SK-N-SH treated with all-trans-retinoic acid at 6 μM for 48 hours (cell line): Measurements from ENCODE around the gene ZBTB32.

Experiments used
- ARNTL ChIP-seq: fragments of 450-650 bp; formaldehyde crosslinking; IDR thresholded peaks from 2 replicates; pipeline ENCODE4 v1.5.0; 2020; ENCODE audit warnings: low read depth, mild to moderate bottlenecking, moderate library complexity, borderline replicate concordance
- GLIS3 ChIP-seq: fragments of 250-450 bp; sonication (Bioruptor Pico); IDR thresholded peaks from 2 replicates; pipeline ENCODE4 v1.5.0; 2020; ENCODE audit warnings: mild to moderate bottlenecking, moderate library complexity
- RARB ChIP-seq: fragments of 250-450 bp; sonication (Bioruptor Pico); IDR thresholded peaks from 2 replicates; pipeline ENCODE4 v1.8.0; 2021; ENCODE audit warnings: mild to moderate bottlenecking, moderate library complexity
- ZC3H10 ChIP-seq: fragments of 250-450 bp; sonication (Bioruptor Pico); IDR thresholded peaks from 2 replicates; pipeline ENCODE4 v1.5.1; 2021; ENCODE audit warnings: mild to moderate bottlenecking, moderate library complexity
- ZNF8 ChIP-seq: fragments of 450-650 bp; formaldehyde crosslinking; IDR thresholded peaks from 2 replicates; pipeline ENCODE4 v1.5.0; 2020; ENCODE audit warnings: mild to moderate bottlenecking, moderate library complexity
- TF ChIP-seq, protein P1 (sequence below): fragments of 250-450 bp; sonication (Bioruptor Pico); IDR thresholded peaks from 2 replicates; pipeline ENCODE4 v1.5.1; 2020; ENCODE audit warnings: low read depth, mild to moderate bottlenecking, moderate library complexity

DNA sequence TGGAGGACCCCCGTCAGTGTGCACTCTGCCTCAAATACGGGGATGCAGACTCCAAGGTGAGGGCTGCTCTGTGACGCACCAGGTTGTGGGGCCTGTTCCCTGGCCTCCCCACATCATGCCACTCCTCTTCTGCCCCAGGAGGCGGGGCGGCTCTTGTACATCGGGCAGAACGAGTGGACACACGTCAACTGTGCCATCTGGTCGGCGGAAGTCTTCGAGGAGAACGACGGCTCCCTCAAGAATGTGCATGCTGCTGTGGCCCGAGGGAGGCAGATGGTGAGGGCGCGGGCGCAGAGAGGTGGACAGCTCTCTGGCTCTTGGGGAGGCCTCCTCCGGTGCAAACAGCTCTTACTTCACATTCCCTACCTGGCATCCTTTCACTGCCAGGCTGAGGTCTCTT, 24.7 kb downstream of the ZBTB32 start:
- TF ChIP-seq ARNTL (no peak), GLIS3 (CRISPR knock-in tag) (no peak), RARB (CRISPR knock-in tag) (no peak), ZNF8 (CRISPR knock-in tag) (no peak), ZC3H10 (CRISPR knock-in tag) (no peak)
- TF ChIP-seq, protein P1, sequence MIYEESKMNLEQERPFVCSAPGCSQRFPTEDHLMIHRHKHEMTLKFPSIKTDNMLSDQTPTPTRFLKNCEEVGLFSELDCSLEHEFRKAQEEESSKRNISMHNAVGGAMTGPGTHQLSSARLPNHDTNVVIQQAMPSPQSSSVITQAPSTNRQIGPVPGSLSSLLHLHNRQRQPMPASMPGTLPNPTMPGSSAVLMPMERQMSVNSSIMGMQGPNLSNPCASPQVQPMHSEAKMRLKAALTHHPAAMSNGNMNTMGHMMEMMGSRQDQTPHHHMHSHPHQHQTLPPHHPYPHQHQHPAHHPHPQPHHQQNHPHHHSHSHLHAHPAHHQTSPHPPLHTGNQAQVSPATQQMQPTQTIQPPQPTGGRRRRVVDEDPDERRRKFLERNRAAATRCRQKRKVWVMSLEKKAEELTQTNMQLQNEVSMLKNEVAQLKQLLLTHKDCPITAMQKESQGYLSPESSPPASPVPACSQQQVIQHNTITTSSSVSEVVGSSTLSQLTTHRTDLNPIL (CRISPR knock-in tag) = no peak
